Activated naive CD4-positive, alpha-beta T cell treated with Interleukin-2 at 50 U/mL for 16 hours (primary cell): Measurements from ENCODE around the gene VWA2.
A peak's percentile ranks its signal among the peaks of the same experiment; 100 is the strongest.

ENCODE experiments used
- DNase-seq: peaks from one replicate; pipeline ENCODE4 v3.0.0-alpha.2; 2020

The VWA2 gene

DNA sequence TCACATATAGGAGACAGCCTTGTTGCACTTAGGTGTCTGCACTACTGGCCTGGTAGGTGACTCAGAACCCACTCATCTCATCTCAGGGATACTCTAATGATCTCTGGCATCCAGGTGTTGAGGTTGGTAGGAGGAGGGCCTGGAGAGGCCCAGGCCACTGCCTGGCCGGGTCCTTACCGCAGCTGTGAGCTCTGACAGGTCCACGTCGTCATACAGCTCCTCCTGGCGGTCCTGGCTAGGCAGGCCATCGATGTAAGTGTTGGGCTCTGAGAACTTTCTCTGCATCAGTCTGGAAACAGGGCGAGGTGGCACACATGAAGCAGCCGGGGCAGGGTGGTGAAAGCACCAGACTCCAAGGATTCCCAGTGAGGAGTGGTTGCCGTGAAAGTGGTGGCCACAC lies 62.1 kb downstream of the VWA2 start:
- DNase-seq: no peak

DNA sequence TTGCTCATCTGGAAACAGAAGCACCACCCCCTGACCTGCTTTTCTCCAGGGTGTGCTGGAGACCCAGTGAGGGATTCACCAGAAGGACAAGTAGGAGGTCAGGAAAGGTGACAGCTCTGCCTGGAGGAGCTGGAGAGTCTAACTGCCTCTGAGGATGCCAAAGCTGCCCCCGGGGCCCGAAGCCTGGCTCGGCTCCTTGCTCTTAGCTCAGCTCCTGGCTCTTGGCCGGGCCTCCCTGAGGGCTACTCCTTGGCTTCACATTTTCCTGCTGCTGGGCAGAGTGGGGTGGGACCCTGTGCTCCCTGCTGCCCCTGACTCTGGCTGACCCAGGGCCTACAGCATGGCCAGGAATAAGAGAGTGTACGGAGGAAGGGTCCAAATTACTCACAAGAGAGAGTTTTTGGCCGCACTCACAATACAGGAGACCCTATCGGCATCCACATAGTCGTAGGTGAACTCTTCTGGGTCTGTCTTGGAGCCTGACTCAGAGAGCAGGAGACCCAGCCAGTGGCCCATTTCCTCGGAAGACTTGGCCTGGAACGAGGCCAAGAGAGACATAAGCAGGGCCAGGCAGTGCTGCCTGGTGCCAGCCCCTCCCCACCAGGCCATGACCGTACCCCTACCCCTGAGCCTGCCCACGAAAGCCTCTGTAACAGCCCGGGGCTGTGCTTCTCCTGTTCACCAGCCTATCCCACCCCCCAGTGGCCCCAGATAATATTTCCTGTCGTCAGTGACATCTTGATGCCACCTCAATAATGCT lies 63.1 kb downstream of the VWA2 start:
- no peak for DNase-seq

DNA sequence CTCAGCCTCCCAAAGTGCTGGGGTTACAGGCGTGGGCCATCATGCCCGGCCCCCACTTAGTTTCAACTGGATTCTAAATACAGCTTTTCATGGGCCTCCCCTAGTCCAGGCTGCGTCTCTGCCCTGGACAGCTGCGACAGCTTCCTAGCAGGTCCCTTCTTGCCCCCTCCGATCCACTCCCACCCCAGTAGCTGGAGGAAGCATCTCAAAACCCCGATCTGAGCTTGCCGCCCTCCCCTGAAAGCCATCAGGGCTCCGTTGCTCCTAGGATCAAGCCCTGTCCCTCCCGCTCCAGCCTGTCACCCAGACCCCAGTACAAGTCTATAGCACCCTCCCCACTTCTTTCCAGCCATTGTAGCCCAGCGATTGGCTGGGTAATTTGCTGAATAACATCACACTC lies 64.5 kb downstream of the VWA2 start:
- DNase-seq: no peak

DNA sequence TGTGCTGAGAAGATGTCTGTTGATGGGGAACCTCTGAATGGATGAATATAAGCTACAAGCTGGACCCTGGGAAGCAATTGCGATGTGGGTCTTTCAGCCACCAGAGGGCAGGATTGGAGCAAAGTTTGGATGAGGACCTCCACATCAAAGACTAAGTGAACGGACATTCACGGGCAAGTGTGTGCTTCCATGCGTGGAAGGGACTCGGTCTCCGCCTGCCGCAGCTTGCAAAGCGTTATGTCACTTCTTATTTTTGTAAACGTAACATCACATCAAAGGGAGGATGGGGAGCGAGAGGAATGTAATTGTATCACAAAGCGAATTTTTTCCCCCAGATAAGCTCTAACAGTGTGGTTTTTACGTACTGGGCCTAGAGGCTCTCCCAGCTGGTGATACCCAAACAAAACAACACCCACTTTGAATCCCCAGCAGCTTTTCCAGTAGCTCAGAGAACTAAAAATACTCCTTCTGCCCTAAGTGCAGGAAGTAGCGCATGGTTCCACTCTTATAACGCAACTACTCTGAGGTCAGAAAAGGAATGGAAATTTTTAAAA lies 65.0 kb downstream of the VWA2 start:
- DNase-seq: peak; percentile 71

DNA sequence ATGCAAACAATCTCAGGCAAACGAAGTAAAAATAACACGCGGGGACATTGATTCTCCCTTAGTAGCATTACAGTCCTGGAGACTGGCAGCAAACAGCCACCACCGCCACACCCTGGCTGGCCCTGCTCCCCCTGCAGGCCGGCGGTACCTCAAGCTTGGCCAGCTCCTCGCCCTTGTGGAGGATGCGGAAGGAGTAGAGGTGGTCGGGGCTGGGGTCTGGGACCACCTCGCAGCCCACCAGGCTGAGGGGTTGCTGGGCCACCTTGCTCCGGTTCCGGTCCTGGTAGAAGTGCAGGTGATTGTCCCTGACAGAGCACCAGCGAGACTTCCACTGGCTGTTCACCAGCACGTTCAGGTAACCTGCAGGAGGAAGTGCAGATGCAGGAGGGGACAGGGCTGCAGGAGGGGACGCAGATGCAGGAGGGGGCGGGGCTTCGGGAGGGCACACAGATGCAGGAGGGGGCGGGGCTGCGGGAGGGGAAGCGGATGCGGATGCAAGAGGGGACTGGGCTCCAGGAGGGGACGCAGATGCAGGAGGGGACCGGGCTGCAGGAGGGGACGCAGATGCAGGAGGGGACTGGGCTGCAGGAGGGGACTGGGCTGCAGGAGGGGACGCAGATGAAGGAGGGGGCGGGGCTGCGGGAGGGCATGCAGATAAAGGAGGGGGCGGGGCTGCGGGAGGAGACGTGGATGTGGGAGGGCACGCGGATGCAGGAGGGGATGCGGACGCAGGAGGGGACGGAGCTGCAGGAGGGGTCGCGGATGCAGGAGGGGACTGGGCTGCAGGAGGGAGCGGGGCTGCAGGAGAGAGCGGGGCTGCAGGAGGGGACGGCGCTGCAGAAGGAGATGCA lies 65.7 kb downstream of the VWA2 start:
- DNase-seq: peak; percentile 51

DNA sequence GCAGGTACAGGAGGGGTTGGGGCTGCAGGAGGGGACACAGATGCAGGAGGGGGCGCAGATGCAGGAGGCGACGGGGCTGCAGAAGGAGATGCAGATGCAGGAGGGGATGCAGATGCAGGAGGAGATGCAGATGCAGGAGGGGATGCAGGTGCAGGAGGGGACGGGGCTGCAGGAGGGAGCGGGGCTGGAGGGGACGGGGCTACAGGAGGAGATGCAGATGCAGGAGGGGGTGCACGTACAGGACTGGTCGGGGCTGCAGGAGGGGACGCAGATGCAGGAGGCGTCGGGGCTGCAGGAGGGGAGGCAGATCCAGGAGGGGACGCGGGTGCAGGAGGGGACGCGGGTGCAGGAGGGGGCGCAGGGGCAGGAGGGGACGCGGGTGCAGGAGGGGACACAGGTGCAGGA lies 66.5 kb downstream of the VWA2 start:
- DNase-seq: no peak

DNA sequence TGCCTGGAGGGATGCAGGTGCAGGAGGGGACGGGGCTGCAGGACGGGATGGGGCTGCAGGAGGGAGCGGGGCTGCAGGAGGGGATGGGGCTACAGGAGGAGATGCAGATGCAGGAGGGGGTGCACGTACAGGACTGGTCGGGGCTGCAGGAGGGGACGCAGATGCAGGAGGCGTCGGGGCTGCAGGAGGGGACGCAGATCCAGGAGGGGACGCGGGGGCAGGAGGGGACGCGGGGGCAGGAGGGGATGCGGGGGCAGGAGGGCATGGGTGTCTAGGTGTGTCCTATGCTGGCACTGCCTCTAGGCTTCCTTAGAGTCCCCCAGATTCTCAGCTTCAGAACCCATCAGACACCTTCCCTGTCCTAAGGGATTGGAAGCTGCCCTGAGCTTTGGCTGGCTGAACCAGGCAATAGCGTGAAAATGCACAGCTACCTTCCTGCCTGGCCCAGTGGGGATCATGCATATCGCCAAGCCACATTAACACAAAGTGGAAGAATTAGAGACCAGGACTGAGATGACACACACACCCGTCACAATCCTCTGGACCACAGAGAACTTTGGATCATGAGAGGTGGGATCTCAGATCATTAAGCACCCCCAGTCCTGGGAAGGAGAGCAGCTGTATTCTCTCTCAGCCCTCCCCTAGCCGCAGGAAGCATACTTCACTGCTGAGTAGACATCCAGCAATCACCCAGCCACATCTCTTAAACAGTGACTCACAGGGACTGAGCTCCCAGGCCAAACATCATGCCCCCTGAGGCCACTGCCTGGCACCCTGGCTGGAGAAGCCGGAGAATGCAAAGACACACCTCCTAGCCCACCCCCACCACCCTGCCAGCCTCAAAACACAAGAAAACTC lies 67.3 kb downstream of the VWA2 start:
- DNase-seq: no peak

DNA sequence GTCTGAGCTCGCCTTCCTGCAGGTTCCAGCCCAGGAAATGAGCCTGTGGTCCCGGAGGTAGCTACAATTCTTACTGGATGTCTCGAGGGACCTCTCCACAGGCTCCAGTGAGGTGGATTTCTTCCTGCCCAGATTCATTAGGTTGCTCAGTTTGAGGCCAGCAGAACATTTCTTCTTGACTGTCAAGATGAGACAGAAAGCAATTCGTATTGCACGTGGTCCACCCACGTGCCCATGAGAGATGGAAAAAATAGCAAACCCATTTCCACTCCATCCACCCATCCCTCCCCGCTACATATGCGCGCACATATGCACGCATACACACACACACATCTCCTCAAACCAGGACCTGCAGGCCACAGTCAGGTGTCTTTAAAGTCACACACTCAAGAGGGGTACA lies 68.7 kb downstream of the VWA2 start:
- DNase-seq: no peak

DNA sequence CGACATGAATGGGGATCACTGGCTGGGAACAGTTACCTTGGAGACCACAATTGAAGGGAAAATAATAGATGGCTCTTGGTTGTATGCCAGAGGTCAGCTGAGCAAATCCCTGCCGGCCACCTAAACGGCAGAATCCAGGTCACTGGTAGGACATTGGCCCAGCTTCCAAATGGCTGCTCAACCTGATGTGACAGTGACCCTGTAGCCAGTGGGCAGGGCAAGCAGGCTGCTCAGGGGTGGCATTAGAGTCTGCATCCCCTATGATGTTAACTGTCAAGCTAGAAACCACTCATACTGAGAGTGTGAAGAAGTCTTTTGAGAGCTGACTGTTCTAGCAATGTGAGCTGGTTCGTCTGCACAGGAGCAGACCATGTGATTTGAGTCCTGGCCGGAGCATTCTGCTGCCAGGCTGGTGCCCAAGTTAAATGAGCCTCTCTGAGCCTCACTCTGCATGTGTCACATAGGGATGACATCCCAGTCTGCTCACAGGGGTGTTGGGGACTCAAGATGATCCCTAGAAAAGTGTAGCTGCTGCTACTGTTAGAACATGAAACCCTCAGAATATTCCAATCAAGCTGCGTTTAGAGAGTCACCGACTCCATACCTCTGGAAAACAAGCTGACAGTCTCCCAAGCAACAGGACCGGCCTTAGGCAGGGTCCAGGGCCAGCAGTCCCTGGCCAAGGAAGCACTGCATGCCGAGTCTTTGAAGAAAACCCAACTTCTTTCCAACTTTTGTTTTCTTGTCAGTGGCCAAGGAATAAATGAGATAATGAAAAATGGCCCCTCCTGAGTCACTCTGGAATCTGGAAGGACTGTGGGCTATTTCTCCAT lies 69.7 kb downstream of the VWA2 start:
- DNase-seq: no peak

DNA sequence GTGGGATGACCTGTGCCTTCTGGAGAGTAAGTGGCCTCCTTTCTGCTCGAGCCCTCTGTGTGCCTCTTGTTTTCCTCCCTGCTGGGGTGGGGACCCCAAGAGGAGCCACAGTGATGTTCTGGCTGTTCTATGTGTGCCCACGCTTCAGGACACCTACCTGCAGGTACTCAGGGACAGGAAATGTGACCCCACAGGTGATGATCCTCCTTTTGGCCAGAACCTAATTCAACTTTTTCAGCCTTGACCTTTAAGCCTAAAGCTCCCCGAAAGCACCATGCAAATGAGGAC lies 70.3 kb downstream of the VWA2 start:
- no peak for DNase-seq

DNA sequence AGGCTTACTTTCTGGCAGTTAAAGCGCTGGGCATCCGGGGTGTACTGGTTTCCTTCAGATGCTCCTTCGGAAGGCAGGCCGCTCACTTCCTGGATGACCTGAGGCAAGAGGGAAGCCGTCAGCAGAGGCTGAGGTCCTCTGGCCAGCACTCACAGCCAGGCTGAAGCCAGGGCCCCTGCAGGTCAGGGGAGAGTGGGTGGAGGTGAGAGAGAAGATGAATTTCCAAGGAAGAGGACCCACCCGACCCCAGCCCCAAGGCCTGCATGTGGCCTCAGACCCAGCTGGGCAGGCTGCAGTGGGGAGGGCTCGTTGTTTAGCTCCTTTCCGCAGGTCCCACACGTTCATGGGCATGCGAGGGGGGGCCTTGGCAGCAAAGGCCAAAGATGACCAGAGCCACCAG lies 71.3 kb downstream of the VWA2 start:
- DNase-seq: no peak

DNA sequence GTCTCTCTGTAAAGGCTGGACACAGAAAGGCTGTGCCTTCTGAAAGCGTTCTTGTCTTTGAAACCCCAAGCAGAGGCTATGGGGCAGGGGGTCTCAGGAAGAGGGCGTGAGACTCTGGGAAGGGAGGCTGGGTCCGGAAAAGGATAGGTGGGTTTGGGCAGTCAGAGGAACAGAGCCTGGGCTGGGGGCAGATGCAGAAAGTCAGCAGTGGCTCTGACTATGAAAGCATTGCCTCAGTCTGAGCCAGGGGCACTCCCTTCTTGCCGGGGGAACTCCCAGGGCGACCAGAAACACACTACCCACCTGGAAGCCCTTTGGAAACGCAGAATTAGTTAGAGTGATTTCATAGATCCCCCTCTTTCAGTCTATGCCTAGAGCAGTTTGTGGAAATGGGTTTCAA lies 72.0 kb downstream of the VWA2 start:
- no peak for DNase-seq

DNA sequence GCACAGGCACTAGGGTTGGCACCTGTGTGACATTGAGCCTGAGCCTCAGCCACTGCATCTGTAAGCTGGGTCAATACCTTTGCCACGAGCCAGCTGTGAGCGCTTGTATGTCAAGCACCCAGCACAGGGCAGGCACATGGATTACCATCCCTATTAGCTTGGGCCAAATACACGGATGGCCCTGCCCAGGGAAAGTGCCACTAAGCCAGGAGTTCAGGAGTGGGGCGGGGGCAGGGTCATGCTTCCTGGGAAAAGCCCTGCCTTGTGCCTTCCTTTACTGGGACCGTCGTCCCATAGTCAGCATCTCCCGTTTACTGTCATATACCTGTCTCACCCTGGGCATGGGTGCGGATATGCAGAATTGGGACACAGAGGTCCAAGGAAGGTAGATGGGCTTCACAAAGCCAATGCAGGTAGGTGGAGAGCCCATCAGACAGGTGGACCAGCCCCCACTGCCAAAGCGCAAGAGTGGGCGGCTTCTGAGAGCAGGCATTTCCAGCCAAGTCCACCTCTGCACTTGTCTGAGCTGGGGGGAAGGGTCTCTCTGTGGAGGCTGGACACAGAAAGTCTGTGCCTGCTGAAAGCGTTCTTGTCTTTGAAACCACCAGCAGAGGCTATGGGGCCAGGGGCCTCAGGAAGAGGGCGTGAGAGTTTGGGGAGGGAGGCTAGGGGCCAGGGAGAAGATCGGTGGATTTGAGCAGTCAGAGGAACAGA lies 72.6 kb downstream of the VWA2 start:
- DNase-seq: no peak

DNA sequence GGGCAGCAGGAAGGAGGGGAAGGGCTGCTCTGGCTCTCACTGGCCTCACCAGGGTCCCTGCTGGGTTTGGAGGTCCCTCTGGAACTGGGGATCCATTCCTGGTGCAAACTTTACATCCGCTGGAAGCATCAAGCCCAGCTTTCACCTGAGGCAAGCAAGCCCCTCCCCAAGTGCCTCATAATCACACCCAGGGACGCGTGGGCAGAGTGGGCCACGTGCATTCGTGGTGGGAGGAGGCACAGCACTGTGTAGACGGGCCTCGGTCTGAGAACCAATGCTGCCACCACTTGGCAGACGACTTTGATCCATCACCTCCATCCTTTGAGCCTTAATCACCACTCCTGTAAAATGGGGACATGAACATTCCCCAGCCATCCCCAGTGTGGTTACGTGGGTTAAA lies 74.1 kb downstream of the VWA2 start:
- DNase-seq: no peak

DNA sequence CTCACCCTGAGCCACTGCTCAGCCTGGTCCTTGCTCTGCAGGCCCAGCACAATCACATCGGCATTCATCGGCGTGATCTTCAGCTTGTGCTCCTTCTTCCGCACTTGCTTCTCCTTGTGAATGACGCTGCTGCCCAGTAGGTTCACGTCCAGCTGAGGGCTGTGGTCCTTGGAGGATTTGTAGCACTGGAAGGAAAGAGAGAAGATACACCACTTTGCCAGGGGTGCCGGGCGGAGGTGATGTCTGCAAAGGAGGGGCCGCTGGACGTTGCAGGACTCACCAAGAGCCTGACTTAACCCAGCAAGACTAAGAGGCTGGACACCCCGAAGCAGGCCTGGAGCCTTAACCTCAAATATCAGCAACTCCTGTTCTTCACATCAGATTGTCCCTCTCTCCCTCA lies 74.8 kb downstream of the VWA2 start:
- no peak for DNase-seq

DNA sequence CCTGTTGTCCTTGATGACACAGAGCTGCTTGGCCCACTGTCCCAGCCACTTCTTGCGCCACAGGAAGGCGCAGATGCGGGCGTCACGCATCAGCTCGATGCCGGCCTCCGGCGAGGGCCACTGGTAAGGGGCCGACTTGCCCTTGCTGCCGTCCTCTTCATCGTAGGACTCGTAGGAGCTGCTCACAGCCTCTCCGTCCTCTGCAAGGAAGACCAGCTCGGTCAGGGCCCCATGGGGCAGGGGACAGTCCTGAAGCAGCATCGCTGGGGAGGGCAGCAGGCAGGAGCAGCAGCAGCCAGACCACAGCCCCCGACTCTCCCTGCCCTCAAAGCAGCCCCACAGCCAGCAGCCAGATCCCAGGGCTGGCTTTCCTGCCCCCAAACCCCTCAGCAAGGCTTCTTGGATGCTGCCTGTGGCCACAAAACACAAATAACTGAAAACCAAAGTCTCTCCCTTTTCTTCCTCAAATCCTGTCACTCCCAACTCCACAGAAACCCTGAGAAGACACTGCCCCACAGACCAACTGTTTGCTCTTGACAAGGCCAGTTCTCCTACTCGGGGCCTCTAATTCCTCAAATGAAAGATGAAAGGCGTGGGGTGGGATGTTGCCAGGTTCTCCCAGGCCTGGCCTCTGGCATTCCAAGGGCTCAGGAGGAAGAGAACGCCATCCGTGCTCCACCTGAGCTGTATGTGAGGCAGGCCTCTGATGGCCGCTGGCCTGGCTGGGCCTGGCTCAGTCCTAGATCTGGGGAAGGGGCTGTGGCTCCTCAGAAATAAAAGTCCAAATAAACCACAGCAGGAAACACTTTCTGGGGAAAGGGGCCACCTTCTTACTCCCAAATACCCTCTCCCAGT lies 76.7 kb downstream of the VWA2 start:
- DNase-seq: no peak

DNA sequence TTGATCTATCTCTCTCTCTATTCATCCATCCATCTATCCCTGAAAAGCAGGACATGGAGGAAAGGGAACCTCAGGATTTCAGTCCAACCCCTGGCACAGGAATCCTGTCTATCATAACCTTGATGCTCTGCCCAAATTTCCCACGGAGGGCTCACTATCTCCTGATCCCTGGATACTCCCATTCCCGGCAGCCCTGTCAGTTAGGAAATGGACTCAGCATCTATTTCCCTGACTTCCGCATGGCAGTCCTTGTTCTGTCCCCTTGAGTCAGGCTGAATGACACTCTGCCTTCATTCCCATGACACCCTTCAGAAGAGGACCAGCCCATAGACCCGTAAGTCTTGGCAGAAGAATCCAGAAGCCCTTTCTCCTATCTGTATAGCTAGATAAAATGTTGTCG lies 77.7 kb downstream of the VWA2 start:
- DNase-seq: no peak

DNA sequence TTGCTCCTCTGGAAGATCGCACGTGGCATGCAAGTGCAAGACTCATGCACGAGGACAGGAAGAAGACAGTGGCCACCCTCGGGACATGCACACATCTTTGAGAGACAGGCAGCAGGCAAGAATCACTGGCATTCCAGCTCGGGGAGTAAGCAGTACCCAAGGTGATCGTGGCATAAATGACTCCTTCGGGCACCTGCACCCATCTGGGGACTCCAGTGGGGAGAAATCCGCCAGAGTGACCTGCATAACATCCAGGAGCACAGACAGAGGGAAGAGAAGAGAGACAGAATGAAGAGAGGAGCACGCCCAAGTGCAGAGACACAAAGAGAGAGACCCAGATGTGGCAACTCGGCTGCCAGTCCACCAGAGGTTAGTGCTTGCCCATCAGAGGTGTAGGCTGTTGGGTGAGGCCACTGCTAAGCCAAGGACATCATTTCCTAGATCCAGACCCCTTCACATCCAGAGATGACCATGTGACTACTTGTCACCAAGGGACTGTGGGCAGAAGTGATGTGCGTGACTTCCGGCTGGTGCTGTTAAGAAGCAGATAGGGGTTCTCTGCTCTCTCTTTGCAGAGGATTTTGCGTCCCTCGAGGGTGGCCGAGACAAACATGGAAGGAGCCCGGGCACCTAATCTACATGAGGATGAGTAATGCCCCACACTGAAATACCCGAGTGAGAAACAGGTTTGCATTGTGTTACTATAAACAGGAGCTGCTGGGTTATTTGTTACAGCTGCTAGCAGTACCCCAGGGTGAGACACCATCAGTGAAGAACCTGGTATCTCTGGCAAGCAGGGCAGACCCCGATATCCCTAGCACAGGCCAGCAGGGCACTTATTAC lies 80.6 kb downstream of the VWA2 start:
- no peak for DNase-seq

DNA sequence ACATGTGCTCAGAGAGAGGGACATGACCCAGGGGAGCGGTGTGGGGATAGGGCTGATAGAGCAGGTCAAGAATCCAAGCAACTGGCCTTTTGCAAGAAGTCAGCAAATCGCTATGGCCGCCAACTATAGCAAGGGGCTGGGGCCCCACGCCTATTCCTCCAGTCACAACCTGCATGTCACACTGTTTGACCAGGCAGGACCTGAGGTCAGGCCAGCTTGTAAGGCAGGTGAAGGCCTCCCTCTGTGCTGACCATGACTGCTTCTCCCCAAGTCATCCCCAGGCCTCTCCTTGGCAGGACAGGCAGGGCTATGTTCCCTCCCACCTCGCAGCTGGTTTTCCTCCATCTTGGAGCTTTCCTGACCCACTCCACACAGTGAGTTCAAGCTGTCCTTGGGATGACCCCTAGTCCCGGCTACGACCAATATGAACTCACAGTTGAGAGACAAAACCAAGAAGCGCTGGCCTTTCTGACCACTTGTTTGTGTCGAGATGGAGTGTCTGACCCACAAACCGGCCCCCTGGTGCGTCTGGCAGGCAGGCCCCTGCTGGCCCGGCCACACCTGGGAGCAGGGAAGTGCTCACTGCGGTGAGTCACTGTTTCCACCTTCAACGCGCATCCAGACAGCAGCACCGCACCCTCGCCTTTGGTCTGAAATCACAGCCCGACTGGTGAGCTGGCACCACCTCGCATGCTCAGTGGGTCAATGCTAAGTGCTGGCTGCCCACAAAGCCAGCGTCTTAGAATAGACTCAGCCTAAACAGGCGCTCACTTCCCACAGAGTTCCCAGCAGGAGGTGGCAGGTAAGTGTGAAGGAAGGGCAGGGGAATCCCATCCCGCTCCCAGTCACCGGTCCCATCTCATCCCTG lies 81.4 kb downstream of the VWA2 start:
- DNase-seq: no peak
